Heart left ventricle (tissue), 13 donors: ENCODE results near the gene OR4M1.
"Not testable (repeated sequence)": the region's sequence is repeated elsewhere in the genome, so short reads cannot be mapped to it uniquely, and the experiment has no call there.

Source experiments
- CTCF ChIP-seq, 12 donors: fragments of 200-600 bp; sonication (generic) in 4 of 12; IDR thresholded peaks; one replicate each; pipeline versions ENCODE4 v1.5.0 to v1.8.0; 2018 to 2022; ENCODE audit warnings: antibody characterized with exemption in 12 of 12, mild to moderate bottlenecking in 5 of 12
- POLR2A ChIP-seq, 2 donors: fragments of 450-650 bp; IDR thresholded peaks; one replicate each; pipeline ENCODE4 v1.6.1; 2017; ENCODE audit warnings: antibody characterized with exemption in 2 of 2, mild to moderate bottlenecking in 2 of 2, moderate library complexity in 2 of 2
- donor health status: ischemic (EF 13 %, LVEDD 7.1; RV severe dilation, severe dysfunction).
- donor health status: DM: no; HTN: yes; CAD: no.
- donor health status: DM: no; HTN: no; CAD: no.
- donor health status: ischemic (EF 25% LVEDD 6.9; RV normal size, moderate dysfunction).
- donor health status: ischemic (EF 25% LVEDD 5.7; RV mildly dilated, moderate dysfunction).
- donor health status: ischemic (EF 35%, LVEDD 5.7; RV mildly dilated, moderate dysfunction).
- donor health status: nonischemic (EF 11% LVEDD 7.7; RV severe dilation, severe dysfunction).
- donor health status: DM: yes; HTN: yes; CAD: no.
- donor health status: PGD.
- donor health status: ischemic (EF 29% LVEDD 5.4; RV normal size, mild dysfunction).
- donor health status: nonischemic (EF 23%, LVEDD 6.1; RV moderate dilation, normal function).

GRCh38 chr14:19773204-19773603 lies at the start of gene OR4M1:
- TF ChIP-seq CTCF, POLR2A (IDR thresholded peaks at IDR 0.05): not testable (repeated sequence)
